GM12878 (cell line): ENCODE measurements around the gene FAM217B.

Source experiments
- CTCF ChIP-seq, 3 experiments: IDR thresholded peaks in 2 of 3; conservative IDR thresholded peaks in 1 of 3; 2 replicates each; pipeline ENCODE4 v1.5.1; 2011; ENCODE audit warnings: low read depth in 3 of 3, low read length in 3 of 3, mild to moderate bottlenecking in 3 of 3, control low read depth in 2 of 3, moderate library complexity in 2 of 3, inconsistent platforms in 1 of 3, mixed read lengths in 1 of 3; ENCODE audit not compliant: control insufficient read depth in 2 of 3, insufficient read depth in 1 of 3; ENCODE audit errors: extremely low read depth in 1 of 3
- EP300 ChIP-seq, 2 experiments: fragments of 150-350 bp in 1 of 2; IDR thresholded peaks; 2 replicates each; pipeline ENCODE4 v1.6.1; 2011 to 2012; ENCODE audit warnings: low read depth in 2 of 2, low read length in 2 of 2, borderline replicate concordance in 1 of 2, improper control_type of control experiment in 1 of 2, inconsistent platforms in 1 of 2; ENCODE audit not compliant: control insufficient read depth in 1 of 2
- EZH2 ChIP-seq: IDR thresholded peaks from 2 replicates; pipeline ENCODE4 v1.6.1; 2012; ENCODE audit warnings: low read depth, mild to moderate bottlenecking, control low read depth, inconsistent platforms, low read length, borderline replicate concordance; ENCODE audit not compliant: control insufficient read depth
- NFIC ChIP-seq: IDR thresholded peaks from 2 replicates; pipeline ENCODE4 v1.6.1; 2012; ENCODE audit warnings: low read depth, mild to moderate bottlenecking, inconsistent platforms, low read length, moderate library complexity
- POLR2A ChIP-seq: IDR thresholded peaks from 2 replicates; pipeline ENCODE4 v1.6.1; 2011; ENCODE audit warnings: low read depth, mild to moderate bottlenecking, low read length
- RAD21 ChIP-seq: IDR thresholded peaks from 2 replicates; pipeline ENCODE4 v1.6.1; 2011; ENCODE audit warnings: mild to moderate bottlenecking, low read depth, low read length, moderate library complexity; ENCODE audit not compliant: insufficient read depth
- TAF1 ChIP-seq: IDR thresholded peaks from 2 replicates; pipeline ENCODE4 v1.6.1; 2011; ENCODE audit warnings: mild to moderate bottlenecking, low read depth, low read length, borderline replicate concordance
- ZNF217 ChIP-seq: fragments of 450-650 bp; IDR thresholded peaks from 2 replicates; pipeline ENCODE4 v1.6.1; 2017; ENCODE audit warnings: antibody characterized with exemption, mild to moderate bottlenecking
- ZNF24 ChIP-seq: fragments of 450-650 bp; IDR thresholded peaks from 2 replicates; pipeline ENCODE4 v1.6.1; 2017; ENCODE audit warnings: antibody characterized with exemption, mild to moderate bottlenecking

GRCh38 chr20:59988141-59988540 lies 48.0 kb downstream of the FAM217B start:
- no peak for TF ChIP-seq TAF1
- no peak for TF ChIP-seq CTCF (IDR thresholded peaks at IDR 0.05 in 2 of 3, conservative IDR thresholded peaks at IDR 0.05 in 1 of 3; ENCODE audit: control insufficient read depth in 2 of 3, extremely low read depth in 1 of 3, insufficient read depth in 1 of 3, low read depth in 3 of 3, low read length in 3 of 3)
- TF ChIP-seq ZNF24: no peak
- TF ChIP-seq ZNF217: no peak
- TF ChIP-seq POLR2A: no peak
- TF ChIP-seq EP300 (IDR thresholded peaks at IDR 0.05; ENCODE audit: borderline replicate concordance in 1 of 2, control insufficient read depth in 1 of 2, low read depth in 2 of 2, low read length in 2 of 2): no peak
- TF ChIP-seq RAD21: no peak
- no peak for TF ChIP-seq EZH2
- TF ChIP-seq NFIC: no peak
